Trophoblast cell (in vitro differentiated cells and primary cell): ENCODE data around the gene TRIM15.
"Not testable (repeated sequence)": the region's sequence is repeated elsewhere in the genome, so short reads cannot be mapped to it uniquely, and the experiment has no call there.

Experiments
- DNase-seq, 2 donors: peaks; one replicate each; pipeline ENCODE4 v3.0.0-alpha.2; 2016
- H2AFZ ChIP-seq: 2 replicates; pipeline ENCODE4 v1.6.1; 2013; ENCODE audit warnings: low read length, moderate library complexity, mild to moderate bottlenecking; ENCODE audit not compliant: insufficient read depth, poor library complexity
- H2AK5ac ChIP-seq: 2 replicates; pipeline ENCODE4 v1.6.1; 2013; ENCODE audit warnings: mild to moderate bottlenecking, low read length
- H2BK120ac ChIP-seq: 2 replicates; pipeline ENCODE4 v1.6.1; 2013; ENCODE audit warnings: low read length, mild to moderate bottlenecking, moderate library complexity; ENCODE audit not compliant: insufficient read depth, poor library complexity
- H2BK12ac ChIP-seq: 2 replicates; pipeline ENCODE4 v1.6.1; 2013; ENCODE audit warnings: mild to moderate bottlenecking, low read length, moderate library complexity
- H2BK5ac ChIP-seq: 2 replicates; pipeline ENCODE4 v1.6.1; 2013; ENCODE audit warnings: low read length, low read depth, moderate library complexity, mild to moderate bottlenecking; ENCODE audit not compliant: poor library complexity
- H3K14ac ChIP-seq: 2 replicates; pipeline ENCODE4 v1.6.1; 2013; ENCODE audit warnings: mild to moderate bottlenecking, low read length
- H3K18ac ChIP-seq: 2 replicates; pipeline ENCODE4 v1.6.1; 2013; ENCODE audit warnings: mild to moderate bottlenecking, low read length
- H3K23ac ChIP-seq: 2 replicates; pipeline ENCODE4 v1.6.1; 2013; ENCODE audit warnings: low read length
- H3K27ac ChIP-seq: 2 replicates; pipeline ENCODE4 v1.5.1; 2013; ENCODE audit warnings: low read depth, mild to moderate bottlenecking, inconsistent platforms, low read length, moderate library complexity
- H3K27me3 ChIP-seq: 2 replicates; pipeline ENCODE4 v1.6.1; 2013; ENCODE audit warnings: inconsistent platforms, mild to moderate bottlenecking, low read length, moderate library complexity; ENCODE audit not compliant: insufficient read depth
- H3K36me3 ChIP-seq, 2 experiments: 1 replicate in 1 of 2; 2 replicates in 1 of 2; pipeline ENCODE4 v1.6.1; 2013; ENCODE audit warnings: low read length in 2 of 2, mild to moderate bottlenecking in 2 of 2, moderate library complexity in 1 of 2; ENCODE audit not compliant: insufficient read depth in 2 of 2, control insufficient read depth in 1 of 2
- H3K4ac ChIP-seq: 2 replicates; pipeline ENCODE4 v1.6.1; 2013; ENCODE audit warnings: low read depth, mild to moderate bottlenecking, low read length, moderate library complexity
- H3K4me1 ChIP-seq, 2 experiments: 1 replicate in 1 of 2; 2 replicates in 1 of 2; pipeline ENCODE4 v1.6.1; 2013; ENCODE audit warnings: low read length in 2 of 2, mild to moderate bottlenecking in 2 of 2, moderate library complexity in 1 of 2; ENCODE audit not compliant: insufficient read depth in 2 of 2, control insufficient read depth in 1 of 2
- H3K4me2 ChIP-seq: 2 replicates; pipeline ENCODE4 v1.6.1; 2013; ENCODE audit warnings: inconsistent platforms, mild to moderate bottlenecking, low read length, moderate library complexity
- H3K4me3 ChIP-seq: 2 replicates; pipeline ENCODE4 v1.5.1; 2013; ENCODE audit warnings: mild to moderate bottlenecking, low read depth, low read length, inconsistent platforms
- H3K79me1 ChIP-seq: one replicate; pipeline ENCODE4 v1.6.1; 2013; ENCODE audit warnings: low read length
- H3K79me2 ChIP-seq: 2 replicates; pipeline ENCODE4 v1.6.1; 2013; ENCODE audit warnings: low read length, mild to moderate bottlenecking; ENCODE audit not compliant: control insufficient read depth, insufficient read depth, poor library complexity
- H3K9ac ChIP-seq: 2 replicates; pipeline ENCODE4 v1.6.1; 2013; ENCODE audit warnings: mild to moderate bottlenecking, low read length
- H3K9me3 ChIP-seq: 2 replicates; pipeline ENCODE4 v1.6.1; 2013; ENCODE audit warnings: low read depth, mild to moderate bottlenecking, control low read depth, inconsistent platforms, low read length; ENCODE audit not compliant: insufficient read depth
- H4K12ac ChIP-seq: 2 replicates; pipeline ENCODE4 v1.6.1; 2013; ENCODE audit warnings: low read depth, mild to moderate bottlenecking, low read length, moderate library complexity
- H4K8ac ChIP-seq: 2 replicates; pipeline ENCODE4 v1.6.1; 2013; ENCODE audit warnings: low read depth, mild to moderate bottlenecking, low read length, moderate library complexity
- H4K91ac ChIP-seq: one replicate; pipeline ENCODE4 v1.6.1; 2013; ENCODE audit warnings: low read depth, mild to moderate bottlenecking, low read length, moderate library complexity
- WGBS: extraction: QIAGEN DNeasy Blood & Tissue Kit; methylation state at CpG from one replicate; pipeline ENCODE4 v1.1.7; 2013; ENCODE audit warnings: missing lambda C conversion rate; ENCODE audit not compliant: insufficient read length, insufficient coverage; ENCODE audit errors: extremely low coverage; 5-methylcytosine and 5-hydroxymethylcytosine counted together

Gene TRIM15

DNA sequence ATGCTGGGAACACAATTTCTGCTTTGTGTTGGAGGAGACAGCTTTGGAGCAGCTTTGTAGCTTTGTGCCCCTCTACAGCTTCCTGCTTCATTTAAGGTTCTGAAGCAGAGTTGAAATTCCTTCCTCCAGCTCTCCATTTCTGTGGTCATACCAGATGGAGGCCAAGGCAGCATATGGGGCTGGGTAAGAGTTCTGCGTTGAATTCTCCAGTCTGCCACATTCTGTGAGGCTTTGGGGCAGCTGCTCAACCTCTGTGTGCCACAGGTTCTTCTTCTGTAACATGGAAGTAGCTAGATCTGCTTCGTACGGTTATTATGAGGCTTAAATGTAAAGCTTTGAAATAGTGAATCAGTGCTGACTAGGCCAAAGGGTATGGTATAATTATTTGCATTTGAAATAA, 52.8 kb downstream of the TRIM15 start:
- Histone ChIP-seq H2AFZ (no peak overlapping the region), H3K4me3 (no peak overlapping the region), H2BK12ac (no peak overlapping the region), H3K9me3 (no peaks in the 10 kb centered on the region), H3K36me3 (no peaks in the 10 kb centered on the region), H3K79me1 (peaks cover 12% of the 10 kb centered on the region), H3K4ac (no peak overlapping the region), H3K4me1 (peaks cover 0 to 5% of the 10 kb centered on the region in 2 experiments), H3K14ac (no peak overlapping the region), H3K9ac (no peak overlapping the region), H3K18ac (no peak overlapping the region), H3K27ac (no peak overlapping the region), H2BK5ac (no peak overlapping the region), H2BK120ac (no peak overlapping the region), H4K8ac (no peak overlapping the region), H2AK5ac (no peak overlapping the region), H4K12ac (no peak overlapping the region), H3K4me2 (no peak overlapping the region), H4K91ac (no peak overlapping the region), H3K27me3 (no peaks in the 10 kb centered on the region), H3K79me2 (peaks cover 8% of the 10 kb centered on the region), H3K23ac (no peak overlapping the region)
- WGBS: no CpG with 5 or more reads among the region's 3 CpGs
- DNase-seq: no peak

- no peak overlapping the region for H2BK5ac ChIP-seq
- H3K4me2 ChIP-seq: no peak overlapping the region
- no peak overlapping the region for H3K23ac ChIP-seq
Observed at GRCh38 chr6:30219244-30219643, 55.9 kb downstream of the TRIM15 start.

GRCh38 chr6:30221395-30221794, 58.0 kb downstream of the TRIM15 start:
- not testable (repeated sequence) for H3K18ac ChIP-seq, H3K4me1 ChIP-seq, H3K27ac ChIP-seq, H3K4me3 ChIP-seq, H4K12ac ChIP-seq, H3K4me2 ChIP-seq, H2BK120ac ChIP-seq, H3K9ac ChIP-seq, H3K36me3 ChIP-seq, H3K14ac ChIP-seq, DNase-seq, H2BK12ac ChIP-seq, H3K27me3 ChIP-seq, H2AFZ ChIP-seq, H3K79me1 ChIP-seq, H3K9me3 ChIP-seq, H2BK5ac ChIP-seq, H3K4ac ChIP-seq, H4K91ac ChIP-seq, H3K23ac ChIP-seq, H3K79me2 ChIP-seq, H4K8ac ChIP-seq, H2AK5ac ChIP-seq
- WGBS: no CpG with 5 or more reads among the region's 6 CpGs

More at GRCh38 chr6:30219244-30219643, 55.9 kb downstream of the TRIM15 start:
- Histone ChIP-seq H2BK120ac (no peak overlapping the region), H3K79me1 (peaks cover 1% of the 10 kb centered on the region), H3K27ac (no peak overlapping the region), H3K36me3 (no peaks in the 10 kb centered on the region), H3K4me1 (no peaks in the 10 kb centered on the region), H3K4ac (no peak overlapping the region), H3K27me3 (no peaks in the 10 kb centered on the region), H4K91ac (no peak overlapping the region), H3K14ac (no peak overlapping the region), H3K18ac (no peak overlapping the region), H4K12ac (no peak overlapping the region), H3K4me3 (no peak overlapping the region), H2AFZ (no peak overlapping the region), H3K9ac (no peak overlapping the region), H2AK5ac (no peak overlapping the region), H3K9me3 (peaks cover 3% of the 10 kb centered on the region), H4K8ac (no peak overlapping the region), H3K79me2 (peaks cover under 1% of the 10 kb centered on the region), H2BK12ac (no peak overlapping the region)
- WGBS: no CpG with 5 or more reads among the region's 1 CpG
- peak; percentile 50 to 72 for DNase-seq

DNA sequence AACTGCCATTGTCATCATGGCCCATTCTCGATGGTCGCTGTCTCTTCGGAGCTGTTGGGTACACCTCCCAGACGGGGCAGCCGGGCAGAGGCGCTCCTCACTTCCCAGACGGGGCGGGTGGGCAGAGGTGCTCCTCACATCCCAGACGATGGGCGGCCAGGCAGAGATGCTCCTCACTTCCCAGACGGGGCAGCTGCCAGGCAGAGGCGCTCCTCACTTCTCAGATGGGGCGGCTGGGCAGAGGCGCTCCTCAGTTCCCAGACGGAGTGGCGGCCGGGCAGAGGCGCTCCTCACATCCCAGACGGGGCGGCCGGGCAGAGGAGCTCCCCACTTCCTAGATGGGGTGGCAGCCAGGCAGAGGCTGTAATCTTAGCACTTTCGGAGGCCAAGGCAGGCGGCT, 58.6 kb downstream of the TRIM15 start:
- H3K4me3 ChIP-seq, H3K4me1 ChIP-seq, H2AK5ac ChIP-seq, H3K23ac ChIP-seq, H2BK12ac ChIP-seq, H3K79me2 ChIP-seq, H2AFZ ChIP-seq, H4K12ac ChIP-seq, H3K79me1 ChIP-seq, H2BK120ac ChIP-seq, H3K18ac ChIP-seq, H3K9ac ChIP-seq, H3K14ac ChIP-seq, DNase-seq, H2BK5ac ChIP-seq, H3K9me3 ChIP-seq, H3K27me3 ChIP-seq, H3K27ac ChIP-seq, H4K8ac ChIP-seq, H3K36me3 ChIP-seq, H3K4me2 ChIP-seq, H4K91ac ChIP-seq, H3K4ac ChIP-seq: not testable (repeated sequence)
- WGBS: no CpG with 5 or more reads among the region's 23 CpGs
